ENCODE measurements around the gene LRRC28.

DNA sequence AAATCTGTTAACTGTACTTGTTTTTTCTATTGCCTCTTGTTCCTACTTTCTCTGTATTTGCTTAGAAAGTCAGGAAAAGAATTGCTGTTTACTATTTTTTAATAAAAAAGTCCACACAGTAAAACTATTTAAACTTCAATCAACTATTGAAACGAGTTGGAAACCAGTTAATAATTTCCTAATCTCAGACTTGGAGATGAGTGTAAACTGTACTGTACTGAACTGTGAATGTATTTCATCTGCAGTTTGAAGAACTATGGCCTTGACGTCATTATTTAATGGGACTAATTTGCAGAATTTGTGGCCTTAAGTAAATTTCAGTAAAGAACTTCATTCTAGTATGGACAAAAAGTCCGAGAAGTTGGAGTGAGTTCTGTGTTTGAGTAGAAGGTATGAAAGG is 89.1 kb downstream of the LRRC28 start:
- no peak for TF ChIP-seq CTCF (IDR thresholded peaks at IDR 0.05)
- TF ChIP-seq POLR2A (IDR thresholded peaks at IDR 0.05): no peak

Data from lower leg skin (tissue), 3 donors.